GM23248 (cell line): ENCODE results near the gene TRIO. TPM values are rescaled to one million over a fixed set of nuclear protein-coding genes. Genes with fewer than 3 reads are reported as not detected.

Source experiments
- DNase-seq: peaks from one replicate; pipeline ENCODE4 v3.0.0-alpha.2; 2015
- H2AFZ ChIP-seq: fragments of 200-600 bp; sonication (generic); 2 replicates; pipeline ENCODE4 v1.6.1; 2016; ENCODE audit warnings: antibody characterized with exemption
- H3F3A ChIP-seq: fragments of 200-600 bp; sonication (generic); 2 replicates; pipeline ENCODE4 v1.6.1; 2016; ENCODE audit warnings: mild to moderate bottlenecking, antibody characterized with exemption, mixed run types; ENCODE audit not compliant: insufficient read depth
- H3K27ac ChIP-seq: fragments of 200-600 bp; sonication (generic); 2 replicates; pipeline ENCODE4 v1.5.1; 2016; ENCODE audit warnings: mild to moderate bottlenecking
- H3K27me3 ChIP-seq: fragments of 200-600 bp; sonication (generic); replicated peaks from 2 replicates; pipeline ENCODE4 v1.6.1; 2016; ENCODE audit warnings: mild to moderate bottlenecking; ENCODE audit not compliant: insufficient read depth
- H3K36me3 ChIP-seq: fragments of 200-600 bp; sonication (generic); 2 replicates; pipeline ENCODE4 v1.6.1; 2016; ENCODE audit warnings: low read depth, mild to moderate bottlenecking
- H3K4me1 ChIP-seq: fragments of 200-600 bp; sonication (generic); 2 replicates; pipeline ENCODE4 v1.6.1; 2016; ENCODE audit warnings: mild to moderate bottlenecking; ENCODE audit not compliant: insufficient read depth
- H3K4me2 ChIP-seq: fragments of 200-600 bp; sonication (generic); one replicate; pipeline ENCODE4 v1.6.1; 2016; ENCODE audit warnings: mild to moderate bottlenecking; ENCODE audit not compliant: unreplicated experiment
- H3K4me3 ChIP-seq: fragments of 200-600 bp; sonication (generic); 2 replicates; pipeline ENCODE4 v1.5.1; 2016; ENCODE audit warnings: mild to moderate bottlenecking
- H3K79me2 ChIP-seq: fragments of 200-600 bp; sonication (generic); 2 replicates; pipeline ENCODE4 v1.6.1; 2016; ENCODE audit warnings: mild to moderate bottlenecking; ENCODE audit not compliant: insufficient read depth
- H3K9ac ChIP-seq: fragments of 200-600 bp; sonication (generic); 2 replicates; pipeline ENCODE4 v1.6.1; 2016; ENCODE audit warnings: mild to moderate bottlenecking
- H3K9me2 ChIP-seq: fragments of 200-600 bp; sonication (generic); 2 replicates; pipeline ENCODE4 v1.6.1; 2016; ENCODE audit warnings: mixed run types, mild to moderate bottlenecking, moderate library complexity; ENCODE audit not compliant: insufficient read depth
- H3K9me3 ChIP-seq: fragments of 200-600 bp; sonication (generic); one replicate; pipeline ENCODE4 v1.6.1; 2017; ENCODE audit warnings: low read depth
- H4K20me1 ChIP-seq: fragments of 200-600 bp; sonication (generic); 2 replicates; pipeline ENCODE4 v1.6.0; 2016; ENCODE audit not compliant: insufficient read depth
- EZH2 ChIP-seq: fragments of 200-600 bp; sonication (generic); IDR thresholded peaks from 2 replicates; pipeline ENCODE4 v1.6.1; 2018; ENCODE audit warnings: antibody characterized with exemption, mild to moderate bottlenecking; ENCODE audit not compliant: insufficient read depth, poor library complexity, severe bottlenecking
- EZH2phosphoT487 ChIP-seq: fragments of 200-600 bp; sonication (generic); IDR thresholded peaks from 2 replicates; pipeline ENCODE4 v1.6.1; 2018; ENCODE audit warnings: antibody characterized with exemption, moderate library complexity, mild to moderate bottlenecking, low read depth; ENCODE audit not compliant: insufficient read depth
- WGBS, 2 experiments: methylation state at CpG; one replicate each; pipeline ENCODE4 v1.1.6; 2015 to 2017; ENCODE audit warnings: low lambda C conversion rate in 2 of 2, low coverage in 1 of 2; ENCODE audit errors: missing lambda C conversion rate in 2 of 2; 5-methylcytosine and 5-hydroxymethylcytosine counted together
- in situ Hi-C: fragments of 300-500 bp; cut with MboI; formaldehyde crosslinking; loops from 2 replicates; pipeline ENCODE4 v1.15.0; 2020
- polyA plus RNA-seq: library from polyadenylated mRNA; unstranded; fragments of >200 nt; fragmentation: Nextera tagmentation; extraction: Ambion mirVana; gene quantifications from 2 replicates; pipeline ENCODE4 v1.2.1, GENCODE V29; 2016
- total RNA-seq: library from RNA; depleted of rRNA; stranded (reverse); fragments of >200 nt; shearing (Covaris generic); gene quantifications from 2 replicates; pipeline ENCODE4 v1.2.3, GENCODE V29; 2014

The TRIO gene
- total and polyA plus RNA-seq, 2 experiments from 2014 or later: 28.1 to 198 TPM

DNA sequence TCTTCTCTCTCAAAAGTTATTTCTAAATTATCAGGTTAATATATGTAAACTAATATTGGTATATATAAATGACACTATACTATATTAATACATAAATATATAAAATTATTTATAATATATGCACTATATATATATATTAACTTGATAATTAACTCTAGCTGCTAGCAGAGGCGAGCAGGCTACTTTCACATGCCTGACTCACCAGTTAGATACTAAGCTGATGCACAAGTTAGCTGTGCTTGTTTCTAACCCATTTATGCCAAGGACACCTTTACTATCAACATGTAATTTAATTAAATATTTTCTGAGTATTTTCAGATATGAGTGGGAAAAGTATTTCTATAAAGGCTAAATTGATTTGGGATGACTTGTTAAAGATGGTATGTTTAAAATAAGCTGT is 70.1 kb downstream of the TRIO start:
- no peak overlapping the region for H2AFZ ChIP-seq
- no peak for TF ChIP-seq EZH2
- no peak for TF ChIP-seq EZH2phosphoT487
- H3K79me2 ChIP-seq: peaks cover 100% of the 10 kb centered on the region
- no peak overlapping the region for H3K4me2 ChIP-seq
- in situ Hi-C loops: no loop called here
- no peaks in the 10 kb centered on the region for H3K9me3 ChIP-seq
- peaks cover 32% of the 10 kb centered on the region for H4K20me1 ChIP-seq
- H3K36me3 ChIP-seq: peaks cover 7% of the 10 kb centered on the region
- 52 to 67% methylated on average over 1 of the region's 1 CpG for WGBS, 2 experiments
- 0 out of 2 replicates have a peak overlapping the region, but pooled peaks have one; percentile 86 for H3K27ac ChIP-seq
- no peak overlapping the region for H3K9ac ChIP-seq
- peaks cover 94% of the 10 kb centered on the region for H3K4me1 ChIP-seq
- peak; percentile 67 for DNase-seq
- H3K27me3 ChIP-seq: no peaks in the 10 kb centered on the region
- H3K9me2 ChIP-seq: no peaks in the 10 kb centered on the region
- peaks cover 89% of the 10 kb centered on the region for H3F3A ChIP-seq
- H3K4me3 ChIP-seq: no peak overlapping the region

DNA sequence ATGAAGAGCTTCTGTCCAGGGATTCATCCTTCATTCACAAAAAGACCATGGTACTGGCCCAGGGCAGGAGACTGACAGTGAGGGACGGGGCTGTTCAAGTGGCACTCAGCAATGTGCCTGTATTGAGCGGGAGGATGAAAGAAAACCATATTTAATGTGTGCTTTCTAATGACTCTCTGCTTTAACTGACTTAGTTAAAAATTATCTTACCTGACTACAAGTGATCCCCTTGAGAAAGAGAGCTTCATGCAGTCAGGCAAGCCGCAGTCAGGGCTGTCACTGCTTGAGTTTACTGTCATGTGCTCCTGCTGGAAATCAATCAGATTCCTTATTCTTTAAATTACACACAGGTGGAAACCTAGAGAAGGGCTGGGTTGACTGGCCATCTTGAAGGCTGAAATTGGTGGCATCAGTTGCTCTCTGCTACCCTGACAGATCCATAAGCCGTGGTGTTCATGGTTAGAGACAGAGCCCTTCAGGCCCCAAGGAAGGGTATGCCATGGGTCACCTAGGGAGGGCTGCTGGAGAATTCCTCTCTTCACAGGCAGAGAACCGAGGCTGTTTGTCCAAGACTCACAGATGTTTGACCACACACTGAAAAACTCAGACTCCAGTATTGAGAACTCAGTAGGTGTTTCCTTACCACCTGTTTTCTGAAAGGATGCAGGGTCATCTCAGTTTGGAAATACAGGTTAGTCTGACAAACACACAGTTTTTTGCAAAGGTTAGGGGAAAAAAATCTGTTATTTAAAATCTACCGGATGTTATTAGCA is 70.9 kb downstream of the TRIO start:
- no peak overlapping the region for H2AFZ ChIP-seq
- no peaks in the 10 kb centered on the region for H3K9me3 ChIP-seq
- WGBS, 2 experiments: 80 to 85% methylated on average over 6 of the region's 6 CpGs
- H3K79me2 ChIP-seq: peaks cover 100% of the 10 kb centered on the region
- H3K4me2 ChIP-seq: peak overlapping the region; percentile 18
- TF ChIP-seq EZH2 (no peak), EZH2phosphoT487 (no peak)
- 0 out of 2 replicates have a peak overlapping the region, but pooled peaks have one; percentile 11 for H3K27ac ChIP-seq
- peaks cover 7% of the 10 kb centered on the region for H3K36me3 ChIP-seq
- H3K9me2 ChIP-seq: no peaks in the 10 kb centered on the region
- no peak overlapping the region for H3K4me3 ChIP-seq
- no peaks in the 10 kb centered on the region for H3K27me3 ChIP-seq
- peaks cover 94% of the 10 kb centered on the region for H3K4me1 ChIP-seq
- peaks cover 89% of the 10 kb centered on the region for H3F3A ChIP-seq
- no peak overlapping the region for H3K9ac ChIP-seq
- no peak for DNase-seq
- in situ Hi-C loops: no loop called here
- H4K20me1 ChIP-seq: peaks cover 34% of the 10 kb centered on the region

DNA sequence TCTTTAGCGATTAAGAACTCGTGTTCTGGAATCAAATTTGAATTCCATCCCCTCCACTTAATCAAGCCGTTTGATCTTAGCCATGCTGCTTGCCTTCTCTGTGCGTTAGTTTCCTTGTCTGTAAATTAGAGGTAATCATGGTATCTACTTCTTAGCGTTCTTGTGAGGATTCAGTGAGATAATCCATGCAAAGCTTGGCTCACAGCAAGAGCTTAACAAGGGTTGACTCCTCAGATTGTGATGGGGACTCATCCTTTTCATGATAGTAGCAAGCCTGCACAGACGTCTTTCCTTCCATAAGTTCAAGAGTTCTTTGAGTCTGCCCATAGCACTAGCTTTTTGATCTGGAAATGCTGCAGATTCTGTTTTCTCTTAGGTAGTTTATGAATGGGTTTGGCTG is 72.8 kb downstream of the TRIO start:
- no peak for TF ChIP-seq EZH2
- TF ChIP-seq EZH2phosphoT487: no peak
- no peak overlapping the region for H3K4me2 ChIP-seq
- no peak overlapping the region for H2AFZ ChIP-seq
- peaks cover 100% of the 10 kb centered on the region for H3K79me2 ChIP-seq
- H3K4me1 ChIP-seq: peaks cover 94% of the 10 kb centered on the region
- no peaks in the 10 kb centered on the region for H3K9me3 ChIP-seq
- peaks cover 43% of the 10 kb centered on the region for H4K20me1 ChIP-seq
- H3K36me3 ChIP-seq: peaks cover 7% of the 10 kb centered on the region
- H3K27ac ChIP-seq: peak overlapping the region; percentile 11; the same call in 1 of the 2 replicates
- peaks cover 86% of the 10 kb centered on the region for H3F3A ChIP-seq
- H3K9me2 ChIP-seq: no peaks in the 10 kb centered on the region
- DNase-seq: no peak
- H3K4me3 ChIP-seq: no peak overlapping the region
- WGBS, 2 experiments: 96 to 98% methylated on average over 6 of the region's 6 CpGs
- H3K9ac ChIP-seq: no peak overlapping the region
- H3K27me3 ChIP-seq: no peaks in the 10 kb centered on the region
- in situ Hi-C loops: no loop called here

DNA sequence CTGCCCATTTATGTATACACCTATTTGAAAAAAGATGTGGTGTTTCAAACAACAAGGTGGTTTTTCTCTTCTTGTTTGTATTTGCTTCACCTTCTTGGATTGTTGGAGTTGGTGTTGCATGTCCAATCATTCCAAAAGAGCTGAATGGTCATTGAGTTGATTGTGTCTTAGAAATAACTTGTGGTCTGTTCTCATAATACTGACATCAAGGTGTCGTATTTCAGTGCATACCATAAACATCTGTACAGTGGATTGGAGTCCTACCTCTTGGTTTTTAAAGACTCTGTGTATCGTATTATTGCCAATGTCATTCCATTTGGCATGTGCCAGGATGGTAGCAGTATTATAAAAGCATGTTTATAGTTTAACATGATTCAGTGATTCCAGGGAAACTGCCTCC is 73.2 kb downstream of the TRIO start:
- 85 to 93% methylated on average over 2 of the region's 2 CpGs for WGBS, 2 experiments
- Histone ChIP-seq H4K20me1 (peaks cover 48% of the 10 kb centered on the region), H3K4me3 (no peak overlapping the region), H3K9me2 (no peaks in the 10 kb centered on the region), H3K4me1 (peaks cover 90% of the 10 kb centered on the region), H3K4me2 (no peak overlapping the region), H3K9me3 (no peaks in the 10 kb centered on the region), H3F3A (peaks cover 87% of the 10 kb centered on the region), H3K27ac (peak overlapping the region; percentile 11; the same call in 1 of the 2 replicates), H2AFZ (no peak overlapping the region), H3K79me2 (peaks cover 100% of the 10 kb centered on the region), H3K9ac (no peak overlapping the region), H3K36me3 (peaks cover 7% of the 10 kb centered on the region), H3K27me3 (no peaks in the 10 kb centered on the region)
- no peak for TF ChIP-seq EZH2phosphoT487
- TF ChIP-seq EZH2: no peak
- no peak for DNase-seq
- in situ Hi-C loops: no loop called here
